ENCODE results near the gene CLPTM1L.

GRCh38 chr5:1292139-1292538 is 52.8 kb downstream of the CLPTM1L start:
- TF ChIP-seq, protein P1, sequence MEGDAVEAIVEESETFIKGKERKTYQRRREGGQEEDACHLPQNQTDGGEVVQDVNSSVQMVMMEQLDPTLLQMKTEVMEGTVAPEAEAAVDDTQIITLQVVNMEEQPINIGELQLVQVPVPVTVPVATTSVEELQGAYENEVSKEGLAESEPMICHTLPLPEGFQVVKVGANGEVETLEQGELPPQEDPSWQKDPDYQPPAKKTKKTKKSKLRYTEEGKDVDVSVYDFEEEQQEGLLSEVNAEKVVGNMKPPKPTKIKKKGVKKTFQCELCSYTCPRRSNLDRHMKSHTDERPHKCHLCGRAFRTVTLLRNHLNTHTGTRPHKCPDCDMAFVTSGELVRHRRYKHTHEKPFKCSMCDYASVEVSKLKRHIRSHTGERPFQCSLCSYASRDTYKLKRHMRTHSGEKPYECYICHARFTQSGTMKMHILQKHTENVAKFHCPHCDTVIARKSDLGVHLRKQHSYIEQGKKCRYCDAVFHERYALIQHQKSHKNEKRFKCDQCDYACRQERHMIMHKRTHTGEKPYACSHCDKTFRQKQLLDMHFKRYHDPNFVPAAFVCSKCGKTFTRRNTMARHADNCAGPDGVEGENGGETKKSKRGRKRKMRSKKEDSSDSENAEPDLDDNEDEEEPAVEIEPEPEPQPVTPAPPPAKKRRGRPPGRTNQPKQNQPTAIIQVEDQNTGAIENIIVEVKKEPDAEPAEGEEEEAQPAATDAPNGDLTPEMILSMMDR (IDR thresholded peaks at IDR 0.05) = no peak
- no peak for TF ChIP-seq POLR2A (IDR thresholded peaks at IDR 0.05; ENCODE audit: low read depth)
- TF ChIP-seq EP300 (IDR thresholded peaks at IDR 0.05) = no peak
